ENCODE data around the gene OXCT1. TPM values are rescaled to one million over a fixed set of nuclear protein-coding genes. Genes with fewer than 3 reads are reported as not detected.

OXCT1 gene
- total and polyA plus RNA-seq, 12 donors, result 3.3 to 31.9 (median 11.9) TPM

GRCh38 chr5:41874512-41875060 is 4.4 kb upstream of the OXCT1 start:
- H3K27ac ChIP-seq, result no peak overlapping the region
- no peak overlapping the region for H3K4me3 ChIP-seq
- H3K36me3 ChIP-seq (replicated peaks in 1 of 2), result no peaks in the 10 kb centered on the region
- no peak for TF ChIP-seq POLR2A (IDR thresholded peaks at IDR 0.05)
- TF ChIP-seq CTCF (IDR thresholded peaks at IDR 0.05), result no peak
- H3K9me3 ChIP-seq (replicated peaks in 1 of 3), result no peaks in the 10 kb centered on the region
- peaks cover 6 to 7% of the 10 kb centered on the region in 2 donors for H3K4me1 ChIP-seq (replicated peaks in 1 of 2)
- intact Hi-C loops (cut with DNase I), result no loop called here
- DNase-seq, result no peak
- H3K27me3 ChIP-seq, result no peaks in the 10 kb centered on the region

- TF ChIP-seq CTCF (IDR thresholded peaks at IDR 0.05), result no peak
- no peak for TF ChIP-seq POLR2A (IDR thresholded peaks at IDR 0.05)
- H3K4me1 ChIP-seq (replicated peaks in 1 of 2), result peaks cover 12 to 15% of the 10 kb centered on the region in 2 donors
These were observed 1.6 kb upstream of the OXCT1 start for GRCh38 chr5:41871852-41872251.

GRCh38 chr5:41870627-41871048 is 413 bp upstream of the OXCT1 start:
- Histone ChIP-seq H3K4me3 (peak overlapping the region in 2 of 4 donors; percentile 61 to 85), H3K27ac (peak overlapping the region in 4 of 5 donors; percentile 62 to 89 (median 77)), H3K9me3 (replicated peaks in 1 of 3) (no peaks in the 10 kb centered on the region), H3K4me1 (replicated peaks in 1 of 2) (peaks cover 12 to 15% of the 10 kb centered on the region in 2 donors), H3K27me3 (no peaks in the 10 kb centered on the region), H3K36me3 (replicated peaks in 1 of 2) (no peaks in the 10 kb centered on the region)
- WGBS, 4 donors, result 7 to 28% (median 8%) methylated on average over 2 to 16 of the region's 16 CpGs
- DNase-seq, result no peak
- TF ChIP-seq POLR2A (IDR thresholded peaks at IDR 0.05) (no peak), CTCF (IDR thresholded peaks at IDR 0.05) (no peak)
- intact Hi-C loops (cut with DNase I), result no loop called here

More at GRCh38 chr5:41871852-41872251, 1.6 kb upstream of the OXCT1 start:
- H3K27me3 ChIP-seq, result no peaks in the 10 kb centered on the region
- intact Hi-C loops (cut with DNase I), result no loop called here
- DNase-seq, result peak in 5 of 7 donors; percentile 8 to 69 (median 41)
- H3K36me3 ChIP-seq (replicated peaks in 1 of 2), result no peaks in the 10 kb centered on the region
- no peak overlapping the region for H3K4me3 ChIP-seq
- no peak overlapping the region for H3K27ac ChIP-seq
- WGBS, 4 donors, result 36 to 71% (median 47%) methylated on average over 2 of the region's 2 CpGs
- H3K9me3 ChIP-seq (replicated peaks in 1 of 3), result no peaks in the 10 kb centered on the region

- 7 to 27% (median 14%) methylated on average over 17 to 28 of the region's 28 CpGs for WGBS, 4 donors
- H3K9me3 ChIP-seq (replicated peaks in 1 of 3), result no peaks in the 10 kb centered on the region
- peak overlapping the region in 3 of 4 donors; percentile 27 to 85 (median 61) for H3K4me3 ChIP-seq
- DNase-seq, result peak; percentile 16 to 60 (median 41)
- TF ChIP-seq POLR2A (IDR thresholded peaks at IDR 0.05) (no peak), CTCF (IDR thresholded peaks at IDR 0.05) (no peak)
- no peaks in the 10 kb centered on the region for H3K36me3 ChIP-seq (replicated peaks in 1 of 2)
- H3K4me1 ChIP-seq (replicated peaks in 1 of 2), result peaks cover 12 to 15% of the 10 kb centered on the region in 2 donors
- intact Hi-C loops (cut with DNase I), result loop anchor here in 1 of 2 donors (10.0 kb wide), 1 partner anchor 1026 kb away; no protein-coding TSS in a partner anchor
- H3K27me3 ChIP-seq, result no peaks in the 10 kb centered on the region
- peak overlapping the region in 3 of 5 donors; percentile 62 to 89 (median 85) for H3K27ac ChIP-seq
These were observed 988 bp downstream of the OXCT1 start for GRCh38 chr5:41869151-41869723.
